Measurements from ENCODE around the gene TMEM171.

TMEM171 gene, protein sequence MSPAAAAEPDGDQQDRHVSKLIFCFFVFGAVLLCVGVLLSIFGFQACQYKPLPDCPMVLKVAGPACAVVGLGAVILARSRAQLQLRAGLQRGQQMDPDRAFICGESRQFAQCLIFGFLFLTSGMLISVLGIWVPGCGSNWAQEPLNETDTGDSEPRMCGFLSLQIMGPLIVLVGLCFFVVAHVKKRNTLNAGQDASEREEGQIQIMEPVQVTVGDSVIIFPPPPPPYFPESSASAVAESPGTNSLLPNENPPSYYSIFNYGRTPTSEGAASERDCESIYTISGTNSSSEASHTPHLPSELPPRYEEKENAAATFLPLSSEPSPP

DNA sequence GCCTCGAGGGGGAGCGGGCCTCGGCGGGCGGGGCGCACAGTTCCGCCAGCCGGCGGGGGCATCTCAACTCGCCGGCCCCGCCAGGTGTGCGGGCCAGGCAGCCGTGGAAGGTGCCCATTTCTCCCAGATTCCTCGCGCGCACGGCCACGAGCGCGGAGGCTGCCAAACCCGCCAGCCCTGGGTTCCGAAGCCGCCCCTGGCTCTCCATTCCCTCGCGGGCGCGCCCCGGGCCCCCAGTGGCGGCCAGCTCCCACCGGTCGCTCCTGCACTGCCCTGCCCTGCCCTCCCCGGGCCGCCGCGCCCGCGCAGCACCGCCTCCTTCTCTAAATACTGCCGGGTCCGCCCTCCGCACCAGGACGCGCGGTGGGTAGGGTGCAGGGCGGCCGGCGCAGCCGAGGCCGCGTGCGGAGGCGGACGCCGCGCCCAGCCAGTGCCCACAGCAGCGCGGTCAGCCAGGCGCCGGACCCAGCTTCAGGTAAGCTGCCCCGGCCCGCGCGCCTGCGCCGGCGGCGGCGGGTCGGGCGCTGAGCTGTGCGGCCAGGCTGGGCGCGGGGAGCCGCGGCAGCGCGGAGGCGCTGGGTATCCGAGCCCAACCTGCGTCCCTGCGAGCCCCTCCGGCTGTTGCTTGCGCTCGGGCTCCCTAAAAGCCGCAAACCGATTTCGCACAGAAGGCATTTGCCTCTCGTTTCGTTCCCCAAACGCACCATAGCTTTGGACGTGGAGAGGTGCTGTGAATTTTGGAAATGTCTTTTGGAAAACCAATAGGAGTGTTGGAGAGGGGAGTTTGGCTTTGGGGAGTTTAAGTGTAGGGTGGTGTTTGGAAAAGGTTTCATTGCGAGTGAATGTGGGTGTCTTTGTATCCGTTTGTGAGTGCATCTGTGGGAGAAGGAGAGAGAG, at the start of gene TMEM171:
TSS of gene TMEM171 (plus strand) at position 354 of the 897 bp plus-strand sequence. CDS start 2,799 bp downstream, outside the sequence.
- Histone ChIP-seq H3K9ac (no peak within 1 kb of the TSS), H3K4me1 (peaks cover 17 to 92% (median 30%) of the 10 kb centered on the region in 10 experiments), H3K27me3 (peaks cover 0 to 16% (median 8%) of the 10 kb centered on the region in 11 experiments; a peak in 13 of 22 replicates), H3K36me3 (no peaks in the 10 kb centered on the region), H3K9me3 (replicated peaks in 1 of 11) (peaks cover 7 to 22% (median 17%) of the 10 kb centered on the region in 11 experiments; a peak in 20 of 22 replicates), H3K4me2 (peak within 1 kb of the TSS in 4 of 11 experiments; percentile 77 to 91 (median 82); a peak in 6 of 22 replicates), H3K27ac (peak within 1 kb of the TSS in 3 of 11 experiments; percentile 10 to 84 (median 12); a peak in 6 of 22 replicates), H4K20me1 (no peaks in the 10 kb centered on the region), H3K4me3 (no peak within 1 kb of the TSS)
- TF ChIP-seq Cebpa-rat (IDR thresholded peaks at IDR 0.05): no peak

DNA sequence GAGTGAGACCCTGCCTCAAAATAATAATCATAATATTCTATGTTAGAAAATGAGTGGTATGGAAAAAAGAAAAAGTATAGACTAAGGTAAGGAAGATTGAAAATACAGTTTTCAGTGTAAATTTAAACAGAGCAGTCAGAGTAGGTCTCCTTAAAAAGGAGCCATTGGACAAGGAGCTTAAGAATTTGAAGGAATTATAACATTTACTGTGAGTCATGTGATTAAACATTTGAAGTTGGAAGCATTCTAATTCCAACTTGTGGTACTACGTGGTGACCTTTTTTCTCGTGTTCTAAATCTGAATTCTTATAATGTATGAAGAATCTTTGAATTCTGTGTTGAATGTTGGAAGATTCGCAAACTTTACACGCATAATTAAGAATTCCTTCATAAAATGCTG, 39.3 kb upstream of the TMEM171 start:
- peaks cover 0 to 99% (median 4%) of the 10 kb centered on the region in 11 experiments; a peak in 9 of 22 replicates for H3K36me3 ChIP-seq
- peaks cover 0 to 86% (median 0%) of the 10 kb centered on the region in 11 experiments; a peak in 4 of 22 replicates for H4K20me1 ChIP-seq
- no peak for TF ChIP-seq Cebpa-rat (IDR thresholded peaks at IDR 0.05)

DNA sequence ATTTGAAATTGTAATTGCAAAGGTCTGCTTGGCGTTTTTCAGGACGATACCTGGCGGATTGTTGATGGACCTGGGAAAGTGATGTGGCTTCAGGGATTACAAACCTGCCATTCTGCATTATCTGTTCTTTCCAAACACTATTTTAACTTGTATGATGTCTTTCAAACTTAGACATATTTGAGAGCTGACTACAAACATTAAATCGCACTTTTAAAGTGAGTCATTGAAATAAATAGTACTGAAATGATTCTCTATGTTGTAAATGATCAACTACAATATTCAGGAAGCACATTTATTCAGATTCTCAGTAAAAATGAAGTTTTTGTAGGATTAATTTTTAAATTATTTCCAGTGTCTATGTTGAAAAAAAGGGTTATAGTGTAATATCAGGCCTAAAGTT, 32.3 kb upstream of the TMEM171 start:
- H4K20me1 ChIP-seq: peaks cover 0 to 66% (median 0%) of the 10 kb centered on the region in 11 experiments; a peak in 3 of 22 replicates

More for the DNA sequence above, 39.3 kb upstream of the TMEM171 start:
- H3K4me1 ChIP-seq: 0 out of 20 replicates have a peak, but pooled peaks cover 0 to 5% (median 0%) of the 10 kb centered on the region in 10 experiments
- H3K9ac ChIP-seq: no peak overlapping the region
- no peak overlapping the region for H3K27ac ChIP-seq
- no peak overlapping the region for H3K4me2 ChIP-seq
- H3K9me3 ChIP-seq (replicated peaks in 1 of 11): no peaks in the 10 kb centered on the region
- no peaks in the 10 kb centered on the region for H3K27me3 ChIP-seq
- no peak overlapping the region for H3K4me3 ChIP-seq

DNA sequence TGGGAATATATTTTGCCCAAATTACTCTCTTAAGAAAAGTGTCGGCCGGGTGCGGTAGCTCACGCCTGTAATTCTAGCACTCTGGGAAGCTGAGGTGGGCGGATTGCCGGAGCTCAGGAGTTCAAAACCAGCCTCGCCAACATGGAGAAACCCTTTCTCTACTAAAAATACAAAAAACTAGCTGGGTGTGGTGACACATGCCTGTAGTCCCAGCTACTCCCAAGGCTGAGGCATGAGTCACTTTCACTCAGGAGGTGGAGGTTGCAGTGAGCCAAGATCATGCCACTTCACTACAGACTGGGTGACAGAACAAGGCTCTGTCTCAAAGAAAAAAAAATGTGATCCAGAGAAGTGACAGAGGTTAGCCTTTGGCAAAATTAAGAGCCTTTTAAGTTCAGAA, 26.4 kb upstream of the TMEM171 start:
- Histone ChIP-seq H3K9ac (no peak overlapping the region), H3K4me2 (peak overlapping the region in 3 of 11 experiments; percentile 23 to 55 (median 32); a peak in 5 of 22 replicates), H3K4me3 (no peak overlapping the region), H3K27ac (no peak overlapping the region), H3K4me1 (peaks cover 0 to 31% (median 0%) of the 10 kb centered on the region in 10 experiments; a peak in 6 of 20 replicates), H3K9me3 (replicated peaks in 1 of 11) (peaks cover 13 to 22% (median 18%) of the 10 kb centered on the region in 11 experiments), H4K20me1 (peaks cover 0 to 7% (median 0%) of the 10 kb centered on the region in 11 experiments; a peak in 2 of 22 replicates), H3K36me3 (peaks cover 0 to 45% (median 0%) of the 10 kb centered on the region in 11 experiments; a peak in 5 of 22 replicates), H3K27me3 (no peaks in the 10 kb centered on the region)
- no peak for TF ChIP-seq Cebpa-rat (IDR thresholded peaks at IDR 0.05)

More for the DNA sequence above, 32.3 kb upstream of the TMEM171 start:
- no peak overlapping the region for H3K4me2 ChIP-seq
- no peak overlapping the region for H3K27ac ChIP-seq
- no peak for TF ChIP-seq Cebpa-rat (IDR thresholded peaks at IDR 0.05)
- peaks cover 0 to 96% (median 4%) of the 10 kb centered on the region in 11 experiments; a peak in 9 of 22 replicates for H3K36me3 ChIP-seq
- H3K4me1 ChIP-seq: peaks cover 0 to 1% (median 0%) of the 10 kb centered on the region in 10 experiments; a peak in 1 of 20 replicates
- no peaks in the 10 kb centered on the region for H3K27me3 ChIP-seq
- H3K9me3 ChIP-seq (replicated peaks in 1 of 11): no peaks in the 10 kb centered on the region
- H3K9ac ChIP-seq: no peak overlapping the region
- H3K4me3 ChIP-seq: no peak overlapping the region

DNA sequence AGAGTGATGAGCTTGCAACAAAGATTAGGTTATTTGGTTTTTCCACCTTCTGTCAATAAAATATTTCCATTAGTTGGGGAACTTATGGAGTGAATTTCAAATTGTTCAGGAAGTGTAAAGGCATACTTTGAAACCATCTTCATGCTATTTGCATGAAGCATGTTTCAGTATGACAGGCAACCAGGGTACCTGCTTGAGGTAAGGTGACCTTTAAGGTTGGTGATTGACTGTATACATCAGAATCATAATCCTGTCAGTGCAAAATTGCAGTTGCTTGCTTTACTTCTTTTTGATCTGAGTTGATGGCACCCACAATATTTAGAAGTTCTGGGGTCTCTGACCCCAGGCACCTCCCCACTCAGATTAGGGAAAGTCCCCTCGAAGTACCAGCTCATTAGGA, 26.0 kb upstream of the TMEM171 start:
- Histone ChIP-seq H3K9me3 (replicated peaks in 1 of 11) (peaks cover 13 to 23% (median 18%) of the 10 kb centered on the region in 11 experiments), H4K20me1 (peaks cover 0 to 6% (median 0%) of the 10 kb centered on the region in 11 experiments; a peak in 2 of 22 replicates), H3K27me3 (no peaks in the 10 kb centered on the region), H3K4me1 (peaks cover 0 to 31% (median 0%) of the 10 kb centered on the region in 10 experiments; a peak in 6 of 20 replicates), H3K4me2 (peak overlapping the region in 3 of 11 experiments; percentile 23 to 55 (median 32); a peak in 6 of 22 replicates), H3K27ac (no peak overlapping the region), H3K4me3 (no peak overlapping the region), H3K36me3 (peaks cover 0 to 43% (median 0%) of the 10 kb centered on the region in 11 experiments; a peak in 5 of 22 replicates), H3K9ac (no peak overlapping the region)
- TF ChIP-seq Cebpa-rat (IDR thresholded peaks at IDR 0.05): no peak

DNA sequence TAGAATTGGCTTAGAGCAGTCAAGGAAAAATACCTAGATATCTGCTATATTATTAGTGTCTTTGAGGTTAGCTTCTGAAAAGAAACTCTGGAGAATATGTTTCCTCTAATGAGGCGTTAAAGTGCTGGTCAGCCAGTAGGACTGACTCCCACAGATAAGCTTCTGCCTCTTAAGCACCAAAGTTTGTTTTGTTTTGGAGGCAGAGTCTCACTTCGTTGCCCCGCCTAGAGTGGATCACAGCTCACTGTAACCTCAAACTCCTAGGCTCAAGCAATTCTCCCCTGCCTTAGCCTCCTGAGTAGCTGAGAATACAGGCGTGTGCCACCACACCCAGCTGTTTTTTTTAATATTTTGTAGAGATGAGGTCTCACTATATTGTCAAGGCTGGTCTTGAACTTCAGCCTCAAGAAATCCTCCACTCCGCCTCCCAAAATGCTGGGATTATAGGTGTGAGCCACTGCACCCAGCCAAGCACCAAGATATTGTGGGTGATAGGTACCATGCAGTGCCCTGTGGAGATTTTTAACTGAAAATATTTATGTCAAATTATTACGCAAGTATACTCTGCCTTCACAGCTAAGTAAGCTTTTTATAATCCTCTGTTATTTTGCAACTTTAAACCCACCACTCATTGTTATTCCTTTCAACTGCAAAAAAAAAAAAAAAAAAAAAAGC, 24.7 kb upstream of the TMEM171 start:
- H3K4me1 ChIP-seq: peaks cover 0 to 31% (median 0%) of the 10 kb centered on the region in 10 experiments; a peak in 6 of 20 replicates
- H3K27me3 ChIP-seq: no peaks in the 10 kb centered on the region
- H3K4me3 ChIP-seq: no peak overlapping the region
- H3K9me3 ChIP-seq (replicated peaks in 1 of 11): peaks cover 13 to 23% (median 18%) of the 10 kb centered on the region in 11 experiments
- H4K20me1 ChIP-seq: no peaks in the 10 kb centered on the region; a peak in 1 of 22 replicates
- no peak overlapping the region for H3K27ac ChIP-seq
- peak overlapping the region in 4 of 11 experiments; percentile 4 to 38 (median 11); a peak in 6 of 22 replicates for H3K4me2 ChIP-seq
- TF ChIP-seq Cebpa-rat (IDR thresholded peaks at IDR 0.05): peak in 4 of 11 experiments; percentile 17 to 52 (median 28); a peak in 2 of 22 replicates
- peaks cover 0 to 31% (median 0%) of the 10 kb centered on the region in 11 experiments; a peak in 5 of 22 replicates for H3K36me3 ChIP-seq
- no peak overlapping the region for H3K9ac ChIP-seq

DNA sequence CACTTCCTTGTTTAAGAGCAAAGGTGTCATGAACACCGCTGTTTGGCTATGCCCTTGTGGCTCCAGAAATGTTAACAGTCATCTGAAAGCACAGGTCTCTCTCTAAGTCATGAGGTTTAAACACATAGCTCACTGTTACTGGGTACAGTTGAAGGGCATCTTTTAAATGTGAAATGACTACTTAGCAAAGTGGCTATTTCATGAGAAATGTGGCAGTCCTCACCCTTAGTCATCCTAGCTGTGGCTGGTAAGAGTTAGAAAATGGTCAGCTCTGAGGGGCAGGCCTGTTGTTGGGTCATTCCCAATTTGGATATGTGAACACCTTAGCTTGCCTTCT, 24.2 kb upstream of the TMEM171 start:
- H3K9me3 ChIP-seq (replicated peaks in 1 of 11): peaks cover 13 to 23% (median 18%) of the 10 kb centered on the region in 11 experiments
- no peak overlapping the region for H3K4me3 ChIP-seq
- no peaks in the 10 kb centered on the region for H3K27me3 ChIP-seq
- no peaks in the 10 kb centered on the region; a peak in 1 of 22 replicates for H4K20me1 ChIP-seq
- peaks cover 0 to 31% (median 0%) of the 10 kb centered on the region in 10 experiments; a peak in 6 of 20 replicates for H3K4me1 ChIP-seq
- TF ChIP-seq Cebpa-rat (IDR thresholded peaks at IDR 0.05): 0 out of 22 replicates have a peak, but pooled peaks of 1 of the 11 experiments have one; percentile 2
- no peak overlapping the region for H3K27ac ChIP-seq
- no peak overlapping the region for H3K9ac ChIP-seq
- peak overlapping the region in 1 of 11 experiments; percentile 38; a peak in 2 of 22 replicates for H3K4me2 ChIP-seq
- H3K36me3 ChIP-seq: peaks cover 0 to 26% (median 0%) of the 10 kb centered on the region in 11 experiments; a peak in 5 of 22 replicates

DNA sequence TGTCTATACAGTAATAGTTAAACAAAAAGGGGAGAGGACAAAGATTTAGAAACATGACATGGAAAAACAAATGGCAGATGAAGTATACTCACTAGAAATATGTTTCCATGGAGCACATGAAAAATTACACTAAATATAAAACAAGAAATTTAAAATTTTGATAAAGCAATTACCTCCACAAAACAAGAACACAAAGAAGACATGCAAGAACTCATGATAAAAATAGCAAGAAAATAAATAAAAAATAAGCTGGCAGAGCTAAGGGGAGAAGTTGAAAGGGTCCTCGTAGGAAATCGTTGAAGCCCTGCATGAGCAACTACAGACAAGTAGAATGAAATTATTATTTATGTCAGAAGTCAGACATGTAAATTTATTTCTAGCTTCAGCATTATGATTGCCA, 22.6 kb upstream of the TMEM171 start:
- H3K4me2 ChIP-seq: no peak overlapping the region
- H3K9me3 ChIP-seq (replicated peaks in 1 of 11): peaks cover 13 to 23% (median 18%) of the 10 kb centered on the region in 11 experiments
- no peaks in the 10 kb centered on the region for H3K27me3 ChIP-seq
- TF ChIP-seq Cebpa-rat (IDR thresholded peaks at IDR 0.05): no peak
- peaks cover 0 to 11% (median 0%) of the 10 kb centered on the region in 11 experiments; a peak in 2 of 22 replicates for H3K36me3 ChIP-seq
- H4K20me1 ChIP-seq: no peaks in the 10 kb centered on the region
- no peak overlapping the region for H3K4me3 ChIP-seq
- no peak overlapping the region for H3K9ac ChIP-seq
- H3K4me1 ChIP-seq: peaks cover 0 to 31% (median 0%) of the 10 kb centered on the region in 10 experiments; a peak in 6 of 20 replicates
- no peak overlapping the region for H3K27ac ChIP-seq

Data from BLaER1 treated with 17β-estradiol and CSF1 and Interleukin-3, amounts not matched to agents 10 nM and 100 nM (cell line).